GM18517 (cell line): ENCODE results near the gene CA12.

Experiments used
- ATAC-seq: cut with Tn5 transposase; IDR thresholded peaks from one replicate; pipeline ENCODE4 v1.9.1; 2021; ENCODE audit warnings: mild to moderate bottlenecking, moderate library complexity; ENCODE audit not compliant: unreplicated experiment

The CA12 gene

DNA sequence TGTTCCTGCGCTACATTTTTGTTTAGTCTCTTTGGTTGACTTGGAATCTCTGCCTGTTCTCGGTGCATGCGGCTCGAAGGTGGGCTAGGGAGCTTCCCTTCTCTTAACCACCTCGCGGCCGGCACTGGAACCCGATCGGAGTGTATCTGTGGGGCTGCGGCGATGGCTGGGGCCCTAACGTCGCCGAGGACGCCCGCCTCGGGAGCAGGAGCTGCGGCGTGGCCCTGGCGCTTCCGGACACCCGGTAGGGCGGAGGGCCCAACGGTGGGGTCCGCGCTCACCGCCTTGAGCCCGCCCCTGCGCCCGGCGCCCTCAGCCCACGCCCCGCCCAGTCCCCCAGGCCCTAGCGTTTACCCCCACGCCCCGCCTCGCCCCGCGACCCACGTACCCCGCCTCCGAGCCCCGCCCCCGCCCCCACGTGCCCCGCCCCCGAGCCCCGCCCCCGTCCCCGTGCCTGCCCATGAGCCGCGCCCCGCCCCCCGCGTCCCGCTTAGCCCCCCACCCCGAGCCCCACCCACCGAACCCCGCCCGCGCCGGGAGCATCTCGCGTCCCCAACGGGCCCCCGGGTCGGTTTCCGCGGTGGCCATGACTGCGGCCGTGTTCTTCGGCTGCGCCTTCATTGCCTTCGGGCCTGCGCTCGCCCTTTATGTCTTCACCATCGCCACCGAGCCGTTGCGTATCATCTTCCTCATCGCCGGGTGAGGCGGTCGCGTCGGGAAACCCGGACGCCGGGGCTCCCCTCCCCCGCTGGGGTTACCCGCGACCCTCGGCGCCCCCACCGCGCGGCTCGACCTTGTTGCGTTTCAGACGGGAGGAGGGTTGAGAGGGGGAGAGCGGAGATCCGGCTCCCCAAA is 104.4 kb downstream of the CA12 start, which contains the start of gene APH1B:
Gene APH1B, plus strand, starts transcription at position 568 of the 855 bp plus-strand sequence. Its CDS starts 19 bp downstream, at position 587.
- ATAC-seq, result peak; percentile 51

DNA sequence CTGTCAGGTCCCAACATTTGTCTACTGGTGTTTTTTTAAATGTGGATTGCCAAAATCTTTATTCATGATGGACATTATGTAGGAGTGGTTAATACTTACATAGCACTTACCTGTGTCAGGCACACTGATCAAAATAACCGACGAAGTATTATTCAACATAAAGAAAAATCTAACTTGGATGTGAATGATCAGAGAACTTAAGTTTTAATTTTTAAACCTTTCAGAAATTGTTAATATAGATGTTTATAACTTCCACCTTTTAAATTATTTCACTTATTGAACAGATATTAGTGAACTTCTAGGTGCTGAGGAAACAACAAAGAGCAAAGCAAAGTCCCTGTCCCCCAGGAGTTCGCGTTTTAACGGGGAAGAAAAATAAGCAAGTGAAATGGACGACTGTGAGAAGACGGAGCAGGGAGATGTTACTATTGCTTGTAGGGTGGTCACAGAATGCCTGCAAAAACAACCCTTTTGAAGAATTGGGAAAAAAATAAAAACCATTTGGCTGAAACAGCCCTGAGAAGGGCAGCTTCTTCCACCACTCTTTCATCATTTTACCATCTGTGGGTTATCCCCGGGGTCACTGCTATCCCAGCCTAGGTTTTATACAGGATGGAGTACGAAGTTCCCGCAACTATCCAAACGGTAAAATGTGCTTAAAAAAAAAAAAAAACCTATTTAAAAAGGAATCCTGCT is 105.2 kb downstream of the CA12 start:
- peak; percentile 29 for ATAC-seq

DNA sequence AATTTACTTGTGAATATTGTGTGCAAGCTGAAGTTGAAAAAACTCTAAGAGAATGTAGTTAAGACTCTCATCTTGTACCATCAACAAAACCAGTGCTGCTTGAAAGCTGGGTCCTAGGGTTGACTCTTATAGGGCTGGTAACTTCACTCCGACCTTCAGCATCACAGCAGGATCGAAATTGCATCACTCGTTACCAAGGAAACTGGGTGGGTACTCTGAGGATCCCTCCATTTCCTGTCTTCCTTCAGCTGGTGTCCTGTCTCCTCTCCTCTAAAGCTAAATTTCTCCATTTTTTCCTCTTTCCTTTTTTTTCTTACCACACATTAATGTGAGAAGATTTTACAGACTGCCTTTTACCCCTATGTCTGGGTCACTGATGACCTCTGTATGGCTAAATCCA is 107.2 kb downstream of the CA12 start:
- ATAC-seq, result no peak
